Osteocyte (in vitro differentiated cells): ENCODE data around the gene ZNF385B. TPM values are rescaled to one million over a fixed set of nuclear protein-coding genes. Genes with fewer than 3 reads are reported as not detected.

Source experiments
- DNase-seq: peaks from one replicate; pipeline ENCODE4 v3.0.0; 2021; ENCODE audit warnings: mixed read lengths; ENCODE audit not compliant: unreplicated experiment; ENCODE audit errors: extremely low spot score
- H3K27ac Mint-ChIP-seq: one replicate; pipeline ENCODE4 v1.8.0; 2021; ENCODE audit warnings: mild to moderate bottlenecking, mixed read lengths; ENCODE audit not compliant: unreplicated experiment
- H3K27me3 Mint-ChIP-seq: one replicate; pipeline ENCODE4 v1.8.0; 2021; ENCODE audit warnings: mixed read lengths; ENCODE audit not compliant: unreplicated experiment
- H3K36me3 Mint-ChIP-seq: one replicate; pipeline ENCODE4 v1.8.0; 2021; ENCODE audit warnings: mixed read lengths; ENCODE audit not compliant: unreplicated experiment
- H3K4me1 Mint-ChIP-seq: one replicate; pipeline ENCODE4 v1.8.0; 2021; ENCODE audit warnings: mixed read lengths; ENCODE audit not compliant: unreplicated experiment
- H3K4me3 Mint-ChIP-seq: one replicate; pipeline ENCODE4 v1.8.0; 2021; ENCODE audit warnings: mild to moderate bottlenecking, moderate library complexity, mixed read lengths; ENCODE audit not compliant: unreplicated experiment
- H3K9me3 Mint-ChIP-seq: one replicate; pipeline ENCODE4 v1.8.0; 2021; ENCODE audit warnings: mixed read lengths; ENCODE audit not compliant: unreplicated experiment
- CTCF ChIP-seq: fragments of 200-600 bp; sonication (generic); IDR thresholded peaks from 2 replicates; pipeline ENCODE4 v1.5.0; 2021; ENCODE audit warnings: antibody characterized with exemption, mild to moderate bottlenecking, moderate library complexity
- total RNA-seq: library from RNA; stranded (reverse); gene quantifications from 2 replicates; pipeline ENCODE4 v1.2.1, GENCODE V29; 2021

Gene ZNF385B
- total RNA-seq, 1 donor from 2014 or later = 0.13 TPM

- Mint-ChIP-seq H3K4me3 (no peak overlapping the region), H3K27ac (no peak overlapping the region), H3K36me3 (no peaks in the 10 kb centered on the region), H3K4me1 (no peaks in the 10 kb centered on the region), H3K27me3 (peaks cover 11% of the 10 kb centered on the region), H3K9me3 (no peaks in the 10 kb centered on the region)
- no peak for DNase-seq
- TF ChIP-seq CTCF = no peak
These were observed 44.1 kb downstream of the ZNF385B start for GRCh38 chr2:179817181-179817841.

- Mint-ChIP-seq H3K36me3 (peaks cover 4% of the 10 kb centered on the region), H3K4me1 (no peaks in the 10 kb centered on the region), H3K4me3 (no peak overlapping the region), H3K27ac (no peak overlapping the region), H3K9me3 (peaks cover 12% of the 10 kb centered on the region), H3K27me3 (peaks cover 8% of the 10 kb centered on the region)
- DNase-seq = no peak
- no peak for TF ChIP-seq CTCF
These were observed 47.4 kb downstream of the ZNF385B start for GRCh38 chr2:179814050-179814449.

GRCh38 chr2:179812501-179812900 lies 48.9 kb downstream of the ZNF385B start:
- no peak for DNase-seq
- no peak overlapping the region for H3K27ac Mint-ChIP-seq
- no peaks in the 10 kb centered on the region for H3K4me1 Mint-ChIP-seq
- no peak overlapping the region for H3K4me3 Mint-ChIP-seq
- peaks cover 4% of the 10 kb centered on the region for H3K36me3 Mint-ChIP-seq
- H3K27me3 Mint-ChIP-seq = peaks cover 3% of the 10 kb centered on the region
- TF ChIP-seq CTCF = no peak
- H3K9me3 Mint-ChIP-seq = peaks cover 12% of the 10 kb centered on the region

GRCh38 chr2:179811042-179811441 lies 50.4 kb downstream of the ZNF385B start:
- Mint-ChIP-seq H3K27me3 (peaks cover 7% of the 10 kb centered on the region), H3K4me1 (no peaks in the 10 kb centered on the region), H3K9me3 (peaks cover 17% of the 10 kb centered on the region), H3K27ac (no peak overlapping the region), H3K4me3 (no peak overlapping the region), H3K36me3 (peaks cover 4% of the 10 kb centered on the region)
- no peak for DNase-seq
- no peak for TF ChIP-seq CTCF

- peaks cover 4% of the 10 kb centered on the region for H3K36me3 Mint-ChIP-seq
- no peaks in the 10 kb centered on the region for H3K4me1 Mint-ChIP-seq
- TF ChIP-seq CTCF = no peak
- H3K9me3 Mint-ChIP-seq = peaks cover 17% of the 10 kb centered on the region
- H3K27ac Mint-ChIP-seq = no peak overlapping the region
- DNase-seq = no peak
- no peak overlapping the region for H3K4me3 Mint-ChIP-seq
- H3K27me3 Mint-ChIP-seq = peaks cover 16% of the 10 kb centered on the region
These were observed 51.8 kb downstream of the ZNF385B start for GRCh38 chr2:179809606-179810005.
